Stimulated activated CD4-positive, alpha-beta T cell treated with anti-CD3 and anti-CD28 coated beads, Interleukin-4, amount 100 ng/mL, for 24 hours (primary cell): Measurements from ENCODE around the gene GLE1.
"Not testable (repeated sequence)": the region's sequence is repeated elsewhere in the genome, so short reads cannot be mapped to it uniquely, and the experiment has no call there.

ENCODE experiments used
- DNase-seq: peaks from one replicate; pipeline ENCODE4 v3.0.0-alpha.2; 2020

Gene GLE1

DNA sequence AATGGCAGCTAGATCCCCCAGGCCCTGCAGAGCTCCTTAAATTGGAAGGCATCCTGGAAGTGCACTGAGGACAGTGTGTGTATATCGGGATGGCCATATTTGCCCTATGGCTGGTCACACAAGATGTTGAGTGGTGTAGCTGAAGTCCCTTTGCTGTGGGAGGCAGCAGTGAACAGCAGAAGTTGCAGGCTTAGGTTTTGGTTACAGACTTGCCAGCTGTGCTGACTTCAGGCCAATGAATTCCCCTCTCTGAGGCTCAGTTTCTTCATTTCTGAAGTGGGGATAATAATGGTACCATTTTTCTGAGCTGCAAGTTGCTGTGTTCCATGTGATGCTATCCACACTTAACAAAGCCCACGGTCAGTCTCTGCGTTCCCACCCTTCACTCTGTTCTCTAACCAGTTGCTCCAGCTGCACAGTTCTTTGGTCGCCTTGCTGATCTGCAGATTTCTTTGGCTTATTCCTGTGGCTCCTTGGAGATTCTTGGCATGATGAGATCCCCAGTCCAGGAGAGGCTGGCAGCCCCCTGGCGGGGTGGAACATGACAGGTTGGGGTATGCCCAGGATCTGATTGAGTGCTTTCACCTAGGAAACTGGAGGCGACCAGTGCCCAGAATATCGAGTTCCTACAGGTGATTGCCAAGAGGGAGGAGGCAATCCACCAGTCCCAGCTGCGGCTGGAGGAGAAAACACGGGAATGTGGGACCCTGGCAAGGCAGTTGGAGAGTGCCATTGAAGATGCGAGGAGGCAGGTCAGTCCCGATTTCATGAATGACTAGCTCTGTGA is 6.5 kb upstream of the GLE1 start:
- no peak for DNase-seq

DNA sequence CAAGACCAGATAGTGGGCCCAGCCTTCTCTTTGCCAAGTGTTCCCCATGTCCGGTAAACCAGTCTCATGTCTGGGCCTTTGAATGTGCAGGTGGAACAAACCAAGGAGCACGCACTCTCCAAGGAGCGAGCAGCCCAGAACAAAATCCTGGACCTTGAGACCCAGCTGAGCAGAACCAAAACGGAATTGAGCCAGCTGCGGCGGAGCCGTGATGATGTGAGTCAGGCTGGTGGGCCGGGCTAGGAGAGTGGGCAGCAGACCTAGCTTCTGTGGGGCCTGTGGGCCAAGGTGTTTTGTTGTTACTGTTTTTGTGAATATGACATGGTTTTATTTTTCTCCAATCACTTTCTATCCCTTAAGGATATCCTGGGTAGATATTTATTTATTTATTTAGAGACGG is 5.6 kb upstream of the GLE1 start:
- DNase-seq, result no peak

DNA sequence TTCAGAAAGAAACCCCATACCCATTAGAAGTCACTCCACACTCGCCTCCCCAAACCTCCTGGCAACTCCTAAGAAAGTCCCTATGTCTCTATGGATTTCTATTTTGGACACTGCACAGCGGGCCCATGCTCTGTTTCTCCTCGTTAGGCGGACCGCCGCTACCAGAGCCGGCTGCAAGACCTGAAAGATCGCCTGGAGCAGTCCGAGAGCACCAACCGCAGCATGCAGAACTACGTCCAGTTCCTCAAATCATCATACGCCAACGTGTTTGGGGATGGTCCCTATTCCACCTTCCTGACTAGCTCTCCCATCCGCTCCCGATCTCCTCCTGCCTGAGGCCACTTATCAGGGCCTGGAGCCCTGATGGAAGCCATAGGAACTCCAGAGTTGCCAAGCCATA is 4.6 kb upstream of the GLE1 start:
- DNase-seq, result no peak

DNA sequence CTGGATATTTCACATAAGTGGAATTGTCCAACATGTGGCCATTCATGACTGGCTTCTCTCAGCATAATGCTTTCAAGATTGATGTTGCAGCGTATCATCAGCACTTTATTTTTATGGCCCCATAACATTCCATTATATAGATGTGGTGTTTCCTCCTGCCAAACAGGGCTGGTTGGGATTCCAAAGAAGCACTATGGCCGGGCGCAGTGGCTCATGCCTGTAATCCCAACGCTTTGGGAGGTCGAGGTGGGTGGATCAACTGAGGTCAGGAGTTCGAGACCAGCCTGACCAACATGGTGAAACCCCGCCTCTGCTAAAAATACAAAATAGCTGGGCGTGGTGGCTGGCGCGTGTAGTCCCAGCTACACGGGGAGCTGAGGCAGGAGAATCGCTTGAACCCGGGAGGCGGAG is 1.1 kb upstream of the GLE1 start:
- not testable (repeated sequence) for DNase-seq

DNA sequence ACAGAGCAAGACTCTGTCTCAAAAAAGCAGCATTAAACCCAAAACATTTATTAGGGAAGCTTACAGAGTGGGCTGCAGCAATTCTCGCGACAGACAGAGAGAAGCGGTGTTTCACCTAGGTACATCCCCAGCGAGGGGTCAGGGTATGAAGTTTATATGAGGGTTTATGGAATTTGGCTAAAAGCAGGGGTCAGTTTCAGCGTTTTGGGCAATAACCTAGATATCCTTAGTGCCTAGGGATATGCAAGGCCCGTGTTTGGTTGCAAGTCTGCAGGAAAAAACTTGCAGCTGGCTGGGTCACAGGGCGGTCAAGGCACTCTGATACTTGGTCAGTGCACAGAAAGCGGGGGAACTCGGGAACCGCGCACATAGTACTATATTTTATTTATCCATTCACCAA is 649 bp upstream of the GLE1 start:
- no peak for DNase-seq

DNA sequence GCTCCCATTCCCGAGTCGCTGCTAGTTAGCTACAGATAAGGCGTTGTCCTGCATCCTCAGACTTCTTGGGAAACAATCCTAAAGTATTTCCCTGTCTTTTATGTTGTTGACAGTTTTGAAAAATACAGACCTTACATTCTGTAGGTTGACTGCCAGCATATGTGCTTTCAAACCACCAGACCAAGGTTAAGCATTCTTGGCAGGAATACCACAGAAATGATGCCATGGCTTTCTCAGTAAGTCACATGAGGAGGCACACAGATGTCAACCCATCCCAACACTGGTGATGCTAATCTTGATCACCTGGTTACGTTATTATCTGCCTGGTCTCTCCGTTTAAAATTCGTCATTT is 871 bp downstream of the GLE1 start:
- no peak for DNase-seq

DNA sequence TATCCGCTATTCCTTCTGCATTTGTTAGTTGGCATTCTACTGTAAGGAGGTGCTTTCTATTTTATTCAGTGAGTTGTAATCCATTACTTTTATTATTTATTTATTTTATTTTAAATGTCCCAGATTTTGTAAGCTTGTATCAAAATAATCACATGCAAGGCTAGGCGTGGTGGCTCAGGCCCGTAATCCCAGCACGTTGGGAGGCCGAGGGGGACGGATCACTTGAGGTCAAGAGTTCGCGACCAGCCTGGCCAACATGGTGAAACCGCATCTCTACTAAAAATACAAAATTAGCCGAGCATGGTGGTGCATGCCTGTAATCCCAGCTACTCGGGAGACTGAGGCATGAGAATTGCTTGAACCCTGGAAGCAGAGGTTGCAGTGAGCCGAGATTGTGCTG is 1.4 kb downstream of the GLE1 start:
- not testable (repeated sequence) for DNase-seq

DNA sequence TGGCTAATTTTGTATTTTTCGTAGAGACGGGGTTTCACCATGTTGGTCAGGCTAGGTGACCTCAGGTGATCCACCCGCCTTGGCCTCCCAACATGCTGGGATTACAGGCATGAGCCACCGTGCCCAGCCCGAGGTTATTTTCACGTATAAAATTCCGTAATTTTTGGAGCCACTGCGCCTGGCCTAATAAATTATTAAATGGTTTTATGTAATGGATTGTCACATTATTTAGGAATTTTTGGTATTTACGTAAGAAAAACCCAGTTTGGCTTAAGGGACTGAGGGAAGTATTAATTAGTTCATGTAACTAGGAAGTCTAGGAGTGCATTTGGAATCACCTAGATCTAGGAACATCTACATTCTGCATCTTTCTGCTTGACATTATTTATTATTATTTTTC is 8.3 kb downstream of the GLE1 start:
- no peak for DNase-seq

DNA sequence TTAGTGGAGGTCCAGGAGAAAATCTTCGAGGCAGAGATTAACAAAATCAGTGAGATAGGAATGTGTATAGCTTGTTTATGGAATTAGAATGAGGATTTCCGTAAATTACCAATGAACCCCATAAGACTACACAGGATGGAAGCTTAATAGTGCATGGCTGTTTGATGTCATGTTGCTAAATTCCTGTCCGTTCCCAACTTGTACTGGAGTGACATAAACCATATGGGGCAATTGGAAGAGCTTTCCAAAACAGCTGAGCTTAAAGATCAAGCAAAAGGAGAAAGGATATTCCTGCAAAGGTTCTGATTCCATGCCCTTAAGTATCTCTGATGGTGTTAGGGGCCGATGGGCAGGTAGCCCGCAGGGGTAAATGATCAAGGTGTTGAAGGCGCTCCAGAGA is 17.4 kb downstream of the GLE1 start:
- no peak for DNase-seq

DNA sequence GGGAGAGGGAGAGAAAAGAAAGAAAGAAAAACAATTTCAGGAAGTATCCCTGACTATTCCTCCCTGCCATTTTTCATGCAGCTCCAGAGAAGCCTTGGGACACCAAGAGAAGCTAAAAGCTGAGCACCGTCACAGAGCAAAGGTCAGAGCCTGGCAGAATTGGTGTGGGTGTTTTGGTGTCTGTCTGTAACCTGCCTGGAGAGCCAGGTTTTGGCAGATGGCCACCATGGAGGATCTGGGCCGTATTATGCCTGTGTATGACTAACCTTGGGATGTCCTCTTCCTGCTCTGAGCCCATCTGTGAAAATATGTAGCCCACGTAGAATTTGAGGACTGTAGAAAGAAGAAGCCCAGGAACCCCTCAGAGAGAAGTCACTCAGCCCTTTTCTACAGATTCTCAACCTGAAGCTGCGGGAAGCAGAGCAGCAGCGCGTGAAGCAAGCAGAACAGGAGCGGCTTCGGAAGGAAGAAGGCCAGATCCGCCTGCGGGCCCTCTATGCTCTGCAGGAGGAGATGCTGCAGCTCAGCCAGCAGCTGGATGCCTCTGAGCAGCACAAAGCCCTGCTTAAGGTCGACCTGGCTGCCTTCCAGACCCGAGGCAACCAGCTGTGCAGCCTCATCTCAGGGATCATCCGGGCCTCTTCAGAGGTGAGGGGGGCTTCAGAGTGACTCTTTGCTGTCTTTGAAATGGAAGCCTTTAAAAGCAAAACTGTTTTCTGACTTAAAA is 18.8 kb downstream of the GLE1 start:
- DNase-seq, result no peak

DNA sequence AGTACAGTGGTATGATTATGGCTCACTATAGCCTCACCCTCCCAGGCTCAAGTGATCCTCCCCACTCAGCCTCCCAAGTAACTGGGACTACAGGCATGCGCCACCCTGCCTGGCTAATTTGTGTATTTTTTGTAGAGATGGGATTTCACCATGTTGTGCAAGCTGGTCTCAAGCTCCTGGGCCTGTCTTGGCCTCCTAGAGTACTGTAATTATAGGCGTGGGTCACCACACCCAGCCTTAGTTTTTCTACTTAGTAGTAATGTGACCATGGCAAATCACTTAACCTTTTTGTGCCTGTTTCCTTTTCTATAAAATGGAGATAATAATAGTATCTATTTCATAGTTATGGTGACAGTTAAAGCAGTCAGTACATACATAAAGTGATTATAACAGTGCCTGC is 22.2 kb downstream of the GLE1 start:
- no peak for DNase-seq

DNA sequence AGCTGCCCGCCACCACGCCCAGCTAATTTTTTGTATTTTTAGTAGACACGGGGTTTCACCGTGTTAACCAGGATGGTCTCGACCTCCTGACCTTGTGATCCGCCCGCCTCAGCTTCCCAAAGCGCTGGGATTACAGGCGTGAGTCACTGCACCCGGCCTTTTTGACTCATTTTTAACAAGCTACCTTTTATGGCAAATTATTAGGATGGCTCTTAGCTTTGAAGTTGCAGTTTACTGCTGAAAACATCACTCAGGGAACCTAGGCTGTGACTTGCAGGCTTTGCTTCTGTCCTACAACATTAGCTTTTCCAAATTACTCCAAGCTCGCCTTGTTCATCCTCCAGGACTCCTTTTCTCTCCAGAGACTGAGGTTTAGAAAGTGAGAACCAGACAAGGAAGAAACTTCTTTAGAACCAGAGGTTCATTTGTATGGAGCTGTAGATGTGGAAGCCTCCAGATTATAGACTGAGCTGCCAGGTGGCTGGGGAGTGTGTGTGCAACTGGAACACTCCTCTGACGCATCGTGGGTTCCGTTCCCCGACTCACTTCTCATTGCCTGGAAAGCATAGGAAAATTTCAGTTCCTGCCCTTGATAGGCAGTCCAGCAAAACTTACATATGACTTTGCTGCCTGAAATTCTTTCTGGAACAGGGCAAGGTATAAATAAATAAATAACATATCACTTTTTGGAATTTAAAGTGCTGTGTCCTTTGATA is 24.1 kb downstream of the GLE1 start:
- DNase-seq, result no peak

DNA sequence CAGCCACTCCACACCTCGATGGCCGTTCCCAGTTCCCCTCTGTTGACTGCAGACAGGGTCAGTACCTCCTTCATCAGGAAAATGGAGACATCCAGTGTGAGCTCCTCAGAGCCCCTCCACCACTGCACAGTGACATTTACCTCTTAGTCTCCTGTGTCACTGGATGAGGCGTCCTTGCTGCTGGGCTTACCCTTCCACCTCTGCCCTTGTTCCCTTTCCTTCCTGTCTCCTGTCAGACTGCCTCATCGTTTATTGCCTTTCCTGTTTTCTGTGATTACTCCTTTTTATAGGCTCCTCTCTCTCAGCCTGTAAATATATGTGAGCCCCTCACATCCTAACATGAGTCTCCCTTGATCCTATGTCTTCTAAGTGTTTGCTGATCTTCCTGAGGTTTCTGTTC is 24.7 kb downstream of the GLE1 start:
- no peak for DNase-seq

DNA sequence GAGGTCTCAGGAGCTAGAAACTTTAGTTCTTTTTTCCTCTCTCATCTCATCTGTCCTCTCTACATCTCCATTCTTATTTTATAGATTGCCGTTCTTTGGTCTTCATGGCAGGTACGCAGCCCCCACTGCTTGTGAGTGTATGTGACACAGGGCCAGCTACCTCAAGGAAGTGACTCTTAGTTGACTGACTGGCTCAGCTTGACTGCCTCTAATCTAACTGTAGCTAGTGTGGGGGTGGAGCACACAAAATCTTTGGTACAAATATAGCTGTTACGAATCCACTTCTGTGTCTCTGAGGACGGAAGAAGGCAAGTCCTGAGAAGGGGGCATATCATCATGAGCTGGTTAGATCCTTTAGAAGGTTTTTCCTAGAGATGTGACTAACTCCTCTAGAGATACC is 28.1 kb downstream of the GLE1 start:
- no peak for DNase-seq

DNA sequence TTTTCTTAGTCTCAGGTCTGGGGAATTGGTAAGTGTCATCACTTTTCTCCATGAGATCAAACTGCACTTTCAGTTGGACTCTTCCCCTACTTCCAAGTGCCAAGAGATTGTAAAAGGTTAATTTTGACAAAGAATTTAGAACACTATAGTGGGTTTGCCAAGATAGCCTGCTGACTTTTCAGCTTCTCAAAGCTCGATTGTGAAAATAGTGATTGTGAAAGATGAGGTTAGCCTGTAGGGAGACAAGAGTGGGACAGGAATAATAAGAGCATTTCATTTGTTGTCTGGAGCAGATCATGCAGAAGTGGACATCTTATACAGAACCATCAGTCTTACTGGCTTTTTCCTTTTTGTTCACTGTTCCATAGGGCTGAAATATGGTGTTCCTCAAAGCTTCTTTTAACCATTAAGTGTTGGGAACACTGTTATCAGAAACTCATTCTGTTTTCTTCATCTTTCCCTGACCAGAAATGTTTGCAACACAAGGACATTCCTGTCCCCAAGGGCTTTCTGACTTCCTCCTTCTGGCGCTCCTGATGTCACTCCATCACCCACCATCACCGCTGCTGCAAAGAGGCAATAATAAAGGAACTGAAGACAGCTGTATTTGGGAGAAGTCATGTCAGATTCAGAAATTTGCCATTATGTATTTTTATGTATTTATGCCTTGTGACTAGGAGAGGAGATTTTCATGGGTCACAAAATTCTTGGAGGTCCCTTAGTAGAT is 36.3 kb downstream of the GLE1 start:
- no peak for DNase-seq

DNA sequence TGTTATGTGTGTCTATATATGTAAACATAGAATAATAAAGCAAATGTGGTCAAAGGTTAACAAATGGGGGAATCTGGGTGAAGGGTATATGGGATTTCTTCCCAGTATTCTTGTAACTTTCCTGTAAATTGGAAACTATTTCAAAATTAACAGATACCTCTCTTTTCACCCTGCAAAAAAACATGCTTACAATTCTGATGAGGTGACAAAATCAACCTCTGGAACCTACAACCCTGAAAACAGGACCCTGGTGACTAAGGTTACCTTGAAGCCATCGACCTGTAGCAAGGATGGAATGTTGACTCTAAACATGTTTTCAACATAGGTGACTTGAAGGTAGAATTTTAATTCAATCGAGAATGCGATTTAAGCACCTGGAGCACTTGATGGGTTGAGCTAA is 42.0 kb downstream of the GLE1 start:
- no peak for DNase-seq

DNA sequence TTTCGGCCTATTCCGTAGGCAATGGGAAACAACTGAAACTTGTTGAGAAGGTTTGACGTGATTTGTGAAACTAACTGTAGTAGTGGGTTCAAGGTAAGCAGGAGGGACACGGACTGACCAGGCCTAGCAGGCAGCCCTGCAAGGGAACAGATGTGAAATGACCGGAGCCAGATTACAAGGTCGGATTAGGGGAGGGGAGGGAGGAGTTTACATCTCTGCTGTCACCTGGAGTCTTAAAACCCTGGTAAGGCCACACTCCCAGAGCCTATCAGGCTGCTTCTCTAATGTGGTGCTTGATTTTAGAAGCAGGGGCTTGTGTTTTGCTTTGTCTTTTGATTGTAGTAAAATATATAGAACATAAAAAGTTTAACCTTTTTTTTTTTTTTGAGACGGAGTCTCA is 44.4 kb downstream of the GLE1 start:
- no peak for DNase-seq

DNA sequence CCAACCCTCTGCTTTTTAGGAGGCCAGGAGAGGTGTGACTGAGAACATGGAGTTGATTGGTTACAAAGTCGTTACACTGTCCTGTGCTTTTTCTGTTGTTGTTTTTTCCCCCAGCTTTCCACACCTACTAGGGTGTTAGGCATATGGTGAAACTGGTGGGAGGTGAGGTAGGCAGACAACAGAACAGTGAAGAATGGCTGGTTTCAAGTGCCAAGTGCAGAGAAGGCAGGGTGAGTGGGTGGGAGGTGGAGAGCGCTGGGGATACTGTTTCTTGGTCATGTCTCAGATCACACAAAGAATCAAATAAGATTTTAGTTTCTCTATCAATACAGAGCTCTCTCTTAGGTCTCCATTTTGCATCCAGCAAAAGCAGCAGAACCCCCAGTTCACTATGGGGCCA is 45.7 kb downstream of the GLE1 start:
- DNase-seq, result peak; percentile 70

DNA sequence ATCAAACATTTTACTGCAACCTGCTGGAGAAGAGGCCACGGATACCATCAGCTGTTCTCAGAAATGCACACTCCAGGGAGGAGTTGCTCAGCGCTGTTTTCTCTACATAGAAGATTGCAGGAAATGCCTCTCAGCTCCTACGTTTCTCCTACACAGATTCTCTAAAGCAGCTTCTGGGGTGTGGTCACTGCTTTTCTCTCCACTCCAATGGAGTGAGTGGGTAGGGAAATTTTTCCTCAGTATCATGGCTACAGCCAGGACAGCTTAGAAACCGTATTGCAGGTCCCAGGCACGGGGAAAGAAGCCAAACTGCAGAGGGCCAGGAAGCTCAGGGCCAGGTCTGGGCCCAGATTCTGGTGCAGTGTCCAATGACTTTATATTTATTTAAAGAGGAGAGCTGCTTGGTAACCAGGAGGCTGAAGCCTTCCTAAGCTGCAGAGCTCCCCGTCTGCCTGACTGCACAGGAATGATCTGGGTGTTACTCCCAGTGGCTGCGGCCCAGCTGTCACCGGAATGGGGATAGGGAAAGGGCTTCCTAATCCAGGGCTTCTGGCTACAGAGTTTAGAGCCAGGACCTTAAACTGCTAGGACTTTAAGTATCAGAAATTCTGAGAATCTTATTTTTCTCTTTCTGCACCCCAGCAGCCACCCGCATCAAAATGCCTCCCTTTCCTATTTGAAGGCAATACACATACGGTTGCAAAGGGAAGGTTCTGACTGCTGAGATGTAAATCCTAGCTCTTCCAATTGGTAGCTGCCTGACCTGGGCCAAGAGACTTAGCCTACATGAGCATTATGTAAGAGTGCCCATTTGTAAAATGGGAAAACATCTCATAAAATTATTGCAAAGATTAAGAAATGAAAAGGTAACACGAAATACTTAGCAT is 46.5 kb downstream of the GLE1 start:
- DNase-seq, result no peak

DNA sequence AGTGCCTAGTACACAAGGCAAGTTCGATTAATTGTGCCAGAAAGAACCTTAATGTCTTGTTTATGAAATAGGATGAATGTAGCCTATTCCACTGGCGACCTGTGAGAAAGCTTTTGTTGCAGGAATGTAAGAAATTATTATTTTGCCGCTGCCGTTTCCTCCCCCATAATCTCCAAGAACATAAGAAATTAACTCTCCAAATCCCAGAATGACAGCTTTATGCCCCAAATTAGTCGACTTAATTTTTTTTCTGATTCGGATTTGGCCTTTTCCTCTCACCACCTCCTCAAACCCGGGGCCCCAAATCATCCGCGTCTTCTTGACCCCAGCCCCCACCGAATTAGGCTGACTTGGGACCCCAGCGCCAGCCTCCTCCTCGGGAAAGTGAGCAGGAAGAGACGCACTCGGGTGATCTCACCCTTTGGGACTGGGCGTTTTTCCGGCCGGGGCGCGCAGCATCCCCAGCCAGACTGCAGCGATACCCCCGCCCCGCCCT is 47.2 kb downstream of the GLE1 start:
- no peak for DNase-seq

DNA sequence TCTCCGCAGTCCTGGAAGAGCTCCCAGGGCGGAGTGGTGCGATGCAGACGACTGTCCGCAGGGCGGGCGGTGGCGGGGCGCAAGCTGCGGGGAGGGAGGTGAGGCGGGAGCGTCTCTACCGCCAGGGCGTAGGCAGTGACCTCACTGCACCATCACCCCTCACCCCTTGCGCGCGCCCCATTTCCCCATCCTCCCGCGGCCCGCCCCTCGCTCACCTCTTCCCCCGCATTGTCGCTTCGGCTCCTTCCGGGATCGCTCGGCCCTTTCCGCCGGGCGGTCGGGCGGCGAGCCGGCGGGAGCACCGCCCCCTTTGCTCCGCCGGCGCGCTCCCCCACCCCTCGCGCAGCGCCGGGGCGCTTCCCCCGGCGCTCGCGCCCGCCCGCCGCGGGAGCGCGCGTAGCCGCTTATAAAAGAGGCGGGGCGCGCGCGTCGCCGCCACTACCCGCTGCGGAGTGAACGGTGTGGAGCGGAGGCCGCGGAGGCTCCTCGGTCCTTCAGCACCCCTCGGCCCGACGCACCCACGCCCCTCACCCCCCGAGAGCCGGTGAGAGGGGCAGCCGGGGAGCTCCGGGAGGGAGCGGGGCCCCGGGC is 47.7 kb downstream of the GLE1 start, which contains the start of gene SPTAN1:
SPTAN1 (plus strand) TSS at position 435 of the 591 bp plus-strand sequence. CDS start 14,154 bp downstream, outside the sequence.
- DNase-seq, result peak; percentile 93
